HG02588 (cell line): ENCODE data around the gene USP34.
"Not testable (repeated sequence)": the region's sequence is repeated elsewhere in the genome, so short reads cannot be mapped to it uniquely, and the experiment has no call there.

Source experiments
- ATAC-seq: cut with Tn5 transposase; IDR thresholded peaks from one replicate; pipeline ENCODE4 v1.9.1; 2021; ENCODE audit warnings: mild to moderate bottlenecking, moderate library complexity; ENCODE audit not compliant: unreplicated experiment

USP34 gene

DNA sequence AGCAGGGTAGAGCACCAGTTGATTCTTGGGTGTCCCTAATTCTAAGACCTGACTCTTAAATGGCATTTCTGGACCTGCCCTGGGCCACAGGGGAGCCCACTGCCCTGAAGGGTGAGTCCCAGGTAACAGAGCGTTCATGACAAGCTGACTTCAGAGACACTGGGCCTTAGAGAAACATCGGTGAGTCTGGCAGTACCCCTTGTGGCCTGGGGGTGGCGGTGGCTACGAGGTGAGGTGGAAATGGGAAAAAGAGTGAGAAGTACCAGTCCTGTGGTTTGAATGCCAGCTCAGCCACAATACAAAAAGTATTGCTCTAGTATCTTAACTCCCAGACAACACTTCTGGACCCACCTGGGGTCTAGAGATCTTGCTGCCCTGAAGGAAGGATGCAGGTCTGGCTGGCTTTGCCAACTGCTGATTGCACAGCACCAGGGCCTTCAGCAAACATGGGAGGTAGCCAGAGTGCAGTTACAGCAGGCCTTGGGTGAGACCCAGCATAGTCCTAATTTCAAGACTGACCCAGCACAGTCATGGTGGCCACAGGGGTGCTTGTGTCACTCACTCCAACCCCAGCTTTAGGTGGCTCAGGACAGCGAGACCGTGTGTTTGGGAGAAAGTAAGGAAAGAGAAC lies 44.5 kb downstream of the USP34 start:
- ATAC-seq: peak; percentile 72

DNA sequence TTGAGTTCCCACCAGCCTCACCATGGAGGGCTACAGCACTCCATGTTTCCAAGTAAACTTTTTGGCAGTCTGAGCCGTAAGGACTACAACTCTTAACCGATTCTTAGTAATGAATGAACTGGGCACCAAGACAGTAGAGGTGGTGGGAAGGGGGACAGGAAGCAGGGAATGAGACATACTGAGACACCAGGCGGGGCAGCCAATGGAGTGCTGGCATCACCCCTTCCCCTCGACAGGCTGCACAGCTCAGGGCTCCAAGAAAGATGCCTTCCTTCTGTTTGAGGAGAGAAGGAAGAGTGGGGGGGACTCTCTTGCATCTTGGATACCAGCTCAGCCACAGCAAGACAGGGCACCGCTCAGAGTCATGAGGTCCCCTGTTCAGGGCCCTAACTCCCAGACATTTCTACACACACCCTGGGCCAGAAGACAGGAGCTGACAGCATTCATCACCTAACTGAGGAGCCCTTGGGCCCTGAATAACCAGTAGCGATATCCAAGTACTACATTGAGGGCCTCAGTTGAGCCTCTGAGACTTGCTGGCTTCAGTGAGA lies 45.2 kb downstream of the USP34 start:
- peak; percentile 7 for ATAC-seq

DNA sequence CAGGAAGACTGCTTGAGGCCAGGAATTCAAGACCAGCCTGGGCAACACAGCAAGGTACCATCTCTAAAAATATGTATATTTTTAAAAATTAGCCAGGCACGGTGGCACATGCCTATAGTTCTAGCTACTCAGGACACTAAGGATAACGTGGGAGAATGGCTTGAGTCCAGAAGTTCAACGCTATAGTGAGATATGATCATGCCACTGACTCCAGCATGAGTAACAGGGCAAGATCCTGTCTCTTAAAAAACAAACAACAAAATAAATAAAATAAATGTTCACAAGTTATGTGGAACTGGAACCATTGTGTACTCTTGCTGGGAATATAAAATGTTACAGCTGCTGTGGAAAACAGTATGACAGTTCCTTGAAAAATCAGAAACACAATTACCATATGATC lies 47.2 kb downstream of the USP34 start:
- no peak for ATAC-seq

DNA sequence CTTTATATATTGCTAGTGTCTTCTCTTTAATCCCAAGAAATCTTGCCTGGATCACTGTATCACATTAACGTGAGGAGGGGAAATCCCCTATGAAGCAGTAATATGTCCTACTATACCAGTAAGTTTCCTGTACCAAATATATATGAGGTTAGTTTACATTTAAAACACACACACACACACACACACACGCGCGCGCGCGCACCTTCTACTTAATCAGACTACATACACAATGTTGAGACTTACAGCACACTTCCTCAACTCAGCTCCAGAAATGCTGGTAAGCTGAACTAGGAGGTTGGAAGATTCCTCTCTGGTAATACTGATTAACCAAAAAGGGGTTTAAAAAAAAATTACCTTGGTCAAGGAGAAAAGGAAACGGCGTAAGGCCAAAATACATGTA lies 49.3 kb downstream of the USP34 start:
- no peak for ATAC-seq

DNA sequence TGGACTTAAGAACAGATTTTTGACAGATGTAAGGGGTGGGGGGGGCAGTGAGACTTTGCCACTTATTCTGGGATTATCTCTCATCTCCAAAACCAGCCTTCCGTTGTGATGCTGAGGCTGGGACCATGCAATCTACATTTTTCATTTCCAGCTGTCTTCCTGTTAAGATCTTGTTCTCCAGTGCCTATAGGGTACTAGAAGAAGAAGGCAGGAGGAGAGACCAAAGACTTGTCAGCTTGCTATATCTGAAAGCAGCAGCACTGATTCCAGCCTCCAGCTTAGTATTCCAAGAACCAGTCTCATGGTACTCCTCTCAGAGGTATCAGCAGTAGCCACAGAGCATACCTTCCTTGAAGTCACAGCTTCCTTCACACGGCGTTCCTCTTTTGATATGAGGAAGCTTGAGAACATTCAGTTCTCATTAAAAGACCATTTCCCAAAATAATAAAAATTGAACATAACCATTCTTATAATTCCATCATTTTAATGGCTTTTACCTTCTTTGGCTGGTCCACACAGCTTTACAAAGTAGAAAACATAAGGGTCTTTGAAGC lies 49.8 kb downstream of the USP34 start:
- no peak for ATAC-seq

DNA sequence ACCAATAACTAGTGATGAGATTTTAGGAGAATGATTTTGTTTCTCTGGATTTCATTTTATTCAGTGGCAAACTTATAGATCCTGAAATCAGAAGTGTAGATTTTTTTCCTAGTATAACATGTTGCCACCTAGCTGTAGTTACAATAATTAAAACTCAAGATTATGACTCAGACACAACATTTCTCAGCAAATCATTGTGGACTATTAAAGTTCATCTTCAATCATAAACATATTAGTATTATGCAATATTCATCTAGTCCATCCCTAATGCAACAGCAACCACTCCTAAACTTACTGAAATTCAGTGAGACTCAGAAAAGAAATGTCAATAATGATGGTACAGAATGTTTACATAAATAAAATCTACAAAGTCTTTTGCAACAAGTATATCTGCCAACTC lies 51.3 kb downstream of the USP34 start:
- ATAC-seq: no peak

DNA sequence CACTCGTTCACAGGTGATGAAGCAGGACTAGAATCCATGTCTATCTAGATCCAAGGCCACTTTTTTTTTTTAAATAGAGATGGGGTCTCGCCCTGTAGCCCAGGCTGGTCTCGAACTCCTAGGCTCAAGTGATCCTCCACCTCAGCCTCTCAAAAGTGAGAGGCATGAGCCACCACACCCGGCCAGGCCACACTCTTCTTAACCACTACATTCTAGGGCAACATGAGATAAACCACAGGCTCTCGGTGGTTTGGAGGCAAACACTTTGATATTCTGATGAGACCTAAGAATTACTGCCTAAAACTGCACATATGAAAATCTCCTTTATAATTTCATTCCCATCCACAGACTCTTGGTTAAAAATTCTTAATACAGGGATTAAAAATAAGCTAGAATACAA lies 51.8 kb downstream of the USP34 start:
- no peak for ATAC-seq

DNA sequence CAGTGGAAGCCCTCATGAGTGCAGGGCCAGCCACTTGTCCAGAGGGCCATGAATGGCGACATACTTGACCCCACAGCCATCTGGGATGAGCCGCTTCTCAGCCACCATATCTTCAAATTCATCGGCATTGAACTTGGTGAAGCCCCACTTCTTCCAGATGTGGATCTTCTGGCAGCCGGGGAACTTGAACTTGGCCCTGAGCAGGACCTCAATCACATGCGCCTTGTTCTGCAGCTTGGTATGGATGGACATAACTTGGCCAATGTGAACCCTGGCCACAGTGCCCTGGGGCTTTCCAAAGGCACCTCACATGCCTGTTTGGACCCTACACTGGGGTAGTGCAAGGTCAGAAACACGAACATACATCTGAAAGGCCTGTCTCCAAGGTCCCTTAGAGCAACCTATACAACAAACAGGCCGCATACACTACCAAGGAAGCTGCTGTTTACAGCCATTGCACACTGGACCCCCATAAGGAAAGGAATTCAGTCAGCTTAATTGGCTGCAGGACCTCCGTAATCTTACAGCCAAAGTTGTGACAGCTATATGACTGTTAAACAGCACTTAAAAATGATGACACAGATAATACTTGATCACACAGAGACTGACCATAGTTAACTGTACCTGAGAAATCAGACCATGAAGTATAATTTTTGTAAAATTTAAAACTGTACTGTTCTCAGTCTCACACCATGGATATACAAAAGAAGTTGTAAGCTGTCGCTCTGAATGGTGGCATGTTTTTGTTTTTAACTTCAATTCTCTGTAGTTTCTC lies 53.8 kb downstream of the USP34 start:
- ATAC-seq: no peak

DNA sequence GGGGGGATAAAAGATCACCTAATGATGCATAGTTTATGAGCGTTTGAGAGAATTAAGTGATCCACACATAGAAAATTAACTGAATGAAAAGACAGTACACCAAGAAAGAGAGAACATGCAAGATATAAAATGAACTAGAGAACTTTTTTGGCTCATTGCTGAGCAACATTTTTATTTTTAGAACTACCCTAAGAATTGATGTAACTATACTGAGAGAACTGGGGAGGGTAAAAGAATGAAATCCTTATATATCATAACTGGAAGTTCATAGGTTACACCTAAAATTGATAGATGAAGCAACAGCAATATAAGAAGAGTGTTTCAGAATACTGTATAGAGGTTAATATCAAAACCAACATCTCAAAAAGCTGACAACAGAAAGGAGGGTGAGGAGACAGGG lies 55.6 kb downstream of the USP34 start:
- ATAC-seq: no peak

DNA sequence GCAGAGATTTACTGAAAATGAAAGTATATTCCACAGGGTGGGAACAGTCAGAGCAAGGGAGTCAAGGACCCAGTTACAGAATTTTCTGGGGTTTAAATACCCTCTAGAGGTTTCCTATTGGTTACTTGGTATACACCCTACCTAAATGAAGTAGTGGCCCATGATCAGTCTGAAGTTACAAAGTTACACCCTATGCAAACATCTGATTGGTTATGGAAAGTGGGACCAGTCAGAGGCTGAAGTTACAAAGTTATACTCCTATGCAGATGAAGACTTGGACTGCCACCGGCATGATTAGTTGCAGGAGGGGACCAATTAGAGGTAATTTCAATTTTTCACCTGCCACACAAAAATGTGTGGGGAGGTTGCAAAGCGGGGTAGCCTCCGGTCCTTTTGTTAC lies 56.2 kb downstream of the USP34 start:
- no peak for ATAC-seq

DNA sequence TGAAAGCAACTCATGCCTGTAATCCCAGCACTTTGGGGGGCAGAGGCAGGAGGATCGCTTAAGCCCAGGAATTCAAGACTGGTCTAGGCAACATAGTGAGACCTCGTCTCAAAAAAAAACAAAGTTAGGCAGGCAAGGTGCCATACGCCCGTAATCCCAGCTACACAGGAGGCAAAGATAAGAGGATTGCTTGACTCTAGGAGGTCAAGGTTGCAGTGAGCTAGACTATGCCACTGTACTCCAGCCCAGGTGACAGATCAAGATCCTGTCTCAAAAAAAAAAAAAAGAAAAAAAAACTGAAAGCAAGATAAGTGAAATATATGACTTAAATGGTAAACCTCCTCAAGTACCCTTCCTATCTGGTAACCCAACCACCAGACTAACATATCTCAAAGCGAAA lies 59.8 kb downstream of the USP34 start:
- no peak for ATAC-seq

DNA sequence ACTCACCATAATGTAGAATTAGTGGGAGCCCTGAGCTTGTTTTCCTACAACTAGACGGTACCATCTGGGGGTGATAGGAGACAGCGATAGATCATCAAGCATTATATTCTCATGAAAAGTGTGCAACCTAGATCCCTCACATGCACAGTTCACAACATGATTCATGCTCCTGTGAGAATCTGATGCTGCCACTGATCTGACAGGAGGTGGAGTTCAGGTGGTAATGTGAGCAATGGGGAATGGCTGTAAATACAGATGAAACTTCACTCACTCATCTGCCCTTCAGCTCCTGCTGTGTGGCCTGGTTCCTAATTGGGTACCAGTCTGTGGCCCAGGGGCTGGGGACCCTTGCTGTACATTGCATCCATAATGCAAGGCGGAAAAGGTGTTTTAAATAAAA lies 60.7 kb downstream of the USP34 start:
- ATAC-seq: no peak

DNA sequence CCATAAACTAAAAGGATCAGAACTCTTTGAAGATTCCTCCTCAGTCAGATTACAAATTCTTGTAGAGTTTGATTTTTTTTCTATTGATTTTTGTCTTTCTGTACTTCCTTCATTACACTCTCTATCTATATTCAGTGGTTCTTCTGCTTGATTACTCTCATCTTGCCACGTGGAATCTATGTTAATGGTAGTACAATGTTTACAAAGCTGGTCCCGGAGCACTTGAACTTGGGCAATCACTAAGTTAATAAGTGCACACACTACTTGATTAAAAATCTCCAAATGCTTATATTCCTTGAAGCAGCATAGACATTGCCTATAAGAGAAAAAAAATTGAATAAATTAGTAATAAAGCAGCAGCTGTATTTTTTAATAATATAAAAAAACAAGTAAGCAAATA lies 65.1 kb downstream of the USP34 start:
- no peak for ATAC-seq

DNA sequence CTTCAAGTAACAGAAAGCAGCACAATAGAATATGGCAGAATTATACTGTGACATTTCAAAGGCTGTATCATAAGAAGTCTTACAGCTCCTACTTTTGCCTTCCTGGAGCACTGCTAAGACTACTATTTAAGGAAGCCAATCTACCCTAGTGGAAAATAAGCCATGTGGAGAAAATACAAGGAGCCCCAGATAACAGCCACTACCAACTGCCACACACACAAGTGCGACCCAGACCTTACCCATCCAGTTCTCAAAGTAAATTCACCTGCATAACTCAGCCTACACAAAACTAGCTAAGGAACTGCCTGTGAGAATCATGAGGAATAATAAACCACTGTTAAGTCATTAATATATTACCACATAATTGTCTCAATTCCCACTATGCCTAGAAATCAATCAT lies 66.4 kb downstream of the USP34 start:
- no peak for ATAC-seq

DNA sequence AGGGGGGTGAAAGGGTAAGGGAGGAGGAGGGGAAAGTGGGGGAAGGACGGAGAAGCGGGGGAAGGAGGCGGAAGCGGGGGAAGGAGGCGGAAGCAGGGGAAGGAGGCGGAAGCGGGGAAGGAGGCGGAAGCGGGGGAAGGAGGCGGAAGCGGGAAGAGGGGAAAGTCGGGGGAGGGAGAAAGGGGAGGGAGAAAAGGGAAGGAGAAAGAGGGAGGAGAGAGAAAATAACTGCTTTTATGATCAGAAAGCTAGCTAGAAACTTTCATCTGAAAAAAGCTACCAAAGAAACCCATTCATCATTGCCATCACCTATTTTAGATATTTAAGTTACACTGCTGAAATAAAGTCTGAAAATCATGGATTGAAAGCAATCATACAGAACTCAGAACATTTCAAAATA lies 72.5 kb downstream of the USP34 start:
- ATAC-seq: no peak

DNA sequence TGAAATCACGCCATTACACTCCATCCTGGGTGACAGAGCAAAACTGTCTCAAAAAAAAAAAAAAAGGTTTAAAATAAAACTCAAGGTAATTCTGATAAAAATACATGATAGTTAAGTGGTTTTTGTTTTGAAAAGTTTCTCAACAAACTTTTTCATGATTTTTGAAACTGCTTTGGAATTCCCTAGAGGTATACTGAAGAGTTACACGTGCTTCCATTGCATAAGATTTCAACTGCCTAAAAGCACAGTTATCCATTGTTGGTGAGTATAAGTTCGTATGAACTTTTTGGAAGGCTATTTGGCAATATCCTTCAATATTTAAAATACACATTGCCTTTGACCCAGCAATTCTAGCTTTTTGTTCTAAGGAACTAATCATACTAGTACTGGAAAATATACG lies 74.9 kb downstream of the USP34 start:
- no peak for ATAC-seq

DNA sequence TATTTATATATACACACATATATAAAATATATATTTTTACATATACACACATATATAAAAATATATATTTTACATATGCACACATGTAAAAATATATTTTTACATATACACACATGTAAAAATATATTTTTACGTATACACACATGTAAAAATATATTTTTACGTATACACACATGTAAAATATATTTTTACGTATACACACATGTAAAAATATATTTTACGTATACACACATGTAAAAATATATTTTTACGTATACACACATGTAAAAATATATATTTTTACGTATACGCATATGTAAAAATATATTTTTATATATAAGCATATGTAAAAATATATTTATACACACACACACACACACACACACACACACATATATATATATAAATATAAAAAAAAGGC lies 83.3 kb downstream of the USP34 start:
- ATAC-seq: not testable (repeated sequence)

DNA sequence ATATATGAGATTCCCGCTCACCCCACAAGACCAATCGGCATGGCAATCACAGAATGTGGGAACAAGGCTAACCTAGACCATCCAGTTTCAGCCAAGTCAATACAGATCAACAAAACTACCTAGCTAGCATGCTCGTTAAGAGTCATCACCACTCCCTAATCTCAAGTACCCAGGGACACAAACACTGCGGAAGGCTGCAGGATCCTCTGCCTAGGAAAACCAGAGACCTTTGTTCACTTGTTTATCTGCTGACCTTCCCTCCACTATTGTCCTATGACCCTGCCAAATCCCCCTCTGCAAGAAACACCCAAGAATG lies 90.0 kb downstream of the USP34 start:
- ATAC-seq: not testable (repeated sequence)

DNA sequence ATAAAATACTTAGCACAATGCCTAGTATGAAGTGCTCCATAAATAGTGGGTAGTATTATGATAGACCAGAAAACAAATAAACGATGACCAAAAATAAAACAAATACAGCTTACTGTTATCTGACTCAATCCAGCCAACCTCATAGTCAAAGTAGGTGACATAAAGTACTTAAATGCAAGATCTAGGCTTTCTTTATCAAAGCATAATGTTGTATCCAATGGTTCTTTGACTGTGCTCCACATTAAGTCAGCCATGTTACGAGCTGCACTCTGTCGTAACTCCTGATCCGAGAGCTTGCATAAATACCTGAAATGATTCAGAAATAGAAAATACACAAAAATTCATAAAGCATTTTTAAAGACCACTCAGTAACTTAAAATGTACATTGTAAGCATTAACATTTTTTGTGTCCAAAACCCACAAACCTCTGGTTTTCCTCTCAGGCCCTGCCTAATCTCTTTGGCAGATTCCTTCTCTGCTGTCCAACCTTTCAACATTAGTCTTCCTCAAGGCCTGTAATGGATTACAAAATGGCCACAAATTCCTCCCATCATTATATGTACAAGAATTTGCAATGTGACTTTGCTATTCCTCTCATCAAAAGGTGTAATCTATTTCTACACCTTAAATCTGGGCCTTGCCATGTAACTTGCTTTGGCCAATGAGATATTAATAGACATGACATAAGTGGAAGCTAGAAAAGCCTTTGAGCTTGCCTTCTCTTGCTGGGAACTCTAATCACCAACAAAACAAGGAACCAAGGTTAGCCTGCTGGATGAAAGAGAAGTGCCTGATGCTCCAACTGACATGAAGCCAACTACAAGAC lies 90.6 kb downstream of the USP34 start:
- no peak for ATAC-seq

DNA sequence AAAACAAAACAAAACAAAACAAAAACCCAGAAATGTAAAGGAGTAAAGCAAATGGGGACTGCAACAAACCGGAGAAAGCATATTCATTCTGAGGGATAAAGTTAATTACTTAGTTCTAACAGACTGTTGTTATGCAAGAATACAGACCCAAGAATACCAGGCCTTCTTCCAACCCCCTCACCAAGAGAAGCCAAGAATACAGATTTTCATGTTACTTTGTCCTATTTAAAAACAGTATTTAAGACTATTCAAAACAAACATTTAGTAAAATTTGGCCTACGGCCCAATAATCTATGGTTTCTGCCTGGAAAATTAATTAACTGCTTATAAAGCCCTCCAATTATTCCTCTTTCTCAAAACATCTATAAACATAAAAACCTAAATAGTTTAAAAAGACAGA lies 91.4 kb downstream of the USP34 start:
- no peak for ATAC-seq

DNA sequence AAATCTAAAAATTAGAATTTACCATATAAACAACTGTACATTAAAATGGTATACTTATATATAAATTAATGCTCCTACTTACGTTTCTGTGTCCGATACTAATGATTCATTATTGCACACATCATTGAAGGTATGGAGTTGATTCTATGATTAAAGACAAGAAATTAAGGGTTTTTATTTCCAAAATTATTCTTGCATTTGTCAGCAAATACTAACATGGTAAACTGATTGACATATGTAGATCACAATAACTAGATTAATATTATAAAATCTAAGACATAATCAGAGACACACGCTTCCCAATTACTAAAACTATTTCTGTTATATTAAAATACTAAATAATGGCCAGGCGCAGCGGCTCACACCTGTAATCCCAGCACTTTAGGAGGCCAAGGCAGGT lies 92.6 kb downstream of the USP34 start:
- ATAC-seq: no peak

DNA sequence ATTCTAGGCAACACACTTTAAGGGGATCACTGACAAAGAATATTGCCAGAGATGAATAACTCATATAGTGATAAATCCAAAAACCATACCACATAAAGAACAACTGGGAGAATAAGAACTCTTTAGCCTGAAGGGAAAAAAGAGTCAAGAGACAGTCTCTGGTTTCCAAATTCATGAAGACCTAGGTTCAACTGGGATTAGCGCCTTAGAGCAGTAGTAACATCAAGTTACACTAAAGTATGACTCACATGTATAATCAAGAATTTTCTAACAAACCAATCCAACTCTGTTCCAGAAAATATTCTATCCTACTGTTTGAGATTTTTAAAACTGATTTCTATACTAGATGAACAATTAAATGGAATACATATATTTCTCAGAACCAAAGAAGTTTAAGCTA lies 93.8 kb downstream of the USP34 start:
- no peak for ATAC-seq
